ENCODE results near the gene CCR5.
"Not testable (repeated sequence)": the region's sequence is repeated elsewhere in the genome, so short reads cannot be mapped to it uniquely, and the experiment has no call there.

CCR5 gene

DNA sequence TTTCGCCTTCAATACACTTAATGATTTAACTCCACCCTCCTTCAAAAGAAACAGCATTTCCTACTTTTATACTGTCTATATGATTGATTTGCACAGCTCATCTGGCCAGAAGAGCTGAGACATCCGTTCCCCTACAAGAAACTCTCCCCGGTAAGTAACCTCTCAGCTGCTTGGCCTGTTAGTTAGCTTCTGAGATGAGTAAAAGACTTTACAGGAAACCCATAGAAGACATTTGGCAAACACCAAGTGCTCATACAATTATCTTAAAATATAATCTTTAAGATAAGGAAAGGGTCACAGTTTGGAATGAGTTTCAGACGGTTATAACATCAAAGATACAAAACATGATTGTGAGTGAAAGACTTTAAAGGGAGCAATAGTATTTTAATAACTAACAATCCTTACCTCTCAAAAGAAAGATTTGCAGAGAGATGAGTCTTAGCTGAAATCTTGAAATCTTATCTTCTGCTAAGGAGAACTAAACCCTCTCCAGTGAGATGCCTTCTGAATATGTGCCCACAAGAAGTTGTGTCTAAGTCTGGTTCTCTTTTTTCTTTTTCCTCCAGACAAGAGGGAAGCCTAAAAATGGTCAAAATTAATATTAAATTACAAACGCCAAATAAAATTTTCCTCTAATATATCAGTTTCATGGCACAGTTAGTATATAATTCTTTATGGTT, at the start of gene CCR5:
Gene CCR5 (plus strand): TSS at position 108 of the 680 bp plus-strand sequence. CDS start 1,957 bp downstream, outside the sequence.
- Histone ChIP-seq H3K27ac (no peak within 1 kb of the TSS), H3K4me3 (no peak within 1 kb of the TSS)
- DNase-seq (ENCODE audit: low spot score), result no peak
- TF ChIP-seq CTCF (IDR thresholded peaks at IDR 0.05), result no peak

GRCh38 chr3:46321461-46322104, 49.2 kb upstream of the CCR5 start:
- Histone ChIP-seq H3K27ac (no peak overlapping the region), H3K4me3 (no peak overlapping the region)
- DNase-seq (ENCODE audit: low spot score), result no peak
- no peak for TF ChIP-seq CTCF (IDR thresholded peaks at IDR 0.05)

- Histone ChIP-seq H3K4me3 (no peak overlapping the region), H3K27ac (no peak overlapping the region)
- no peak for DNase-seq (ENCODE audit: low spot score)
- TF ChIP-seq CTCF (IDR thresholded peaks at IDR 0.05), result no peak
Measured at GRCh38 chr3:46324036-46324435, 46.7 kb upstream of the CCR5 start.

DNA sequence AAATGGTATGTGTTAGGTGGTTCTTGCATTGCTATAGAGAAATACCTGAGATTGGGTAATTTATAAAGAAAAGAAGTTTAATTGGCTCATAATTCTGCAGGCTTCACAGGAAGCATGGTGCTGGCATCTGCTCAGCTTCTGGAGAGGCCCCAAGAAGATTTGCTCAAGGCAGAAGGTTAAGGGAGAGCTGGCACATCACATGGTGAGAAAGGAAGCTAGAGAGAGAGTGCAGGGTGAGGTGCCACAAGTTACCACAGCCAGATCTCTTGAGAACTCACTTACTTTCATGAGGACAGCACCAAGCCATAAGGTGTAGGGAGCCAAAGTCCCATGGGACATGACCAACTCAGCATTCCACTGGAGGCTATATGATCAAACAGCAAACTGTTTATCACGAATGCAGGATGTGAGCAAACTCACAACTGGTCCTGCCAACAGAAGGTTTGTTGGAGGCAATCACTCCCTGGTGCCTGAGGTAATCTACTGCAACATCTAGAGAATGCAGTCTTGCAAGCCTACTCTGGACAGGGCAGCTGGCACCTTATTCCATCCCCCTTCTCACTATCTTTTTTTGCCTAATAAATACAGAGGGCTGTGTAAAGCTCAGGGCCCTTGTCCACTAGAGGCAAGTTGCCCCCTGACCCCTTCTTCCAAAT, 45.0 kb upstream of the CCR5 start:
- H3K4me3 ChIP-seq, result no peak overlapping the region
- no peak for TF ChIP-seq CTCF (IDR thresholded peaks at IDR 0.05)
- no peak for DNase-seq (ENCODE audit: low spot score)
- no peak overlapping the region for H3K27ac ChIP-seq

GRCh38 chr3:46330676-46331075, 40.1 kb upstream of the CCR5 start:
- DNase-seq (ENCODE audit: low spot score); H3K4me3 ChIP-seq; H3K27ac ChIP-seq: not testable (repeated sequence)

DNA sequence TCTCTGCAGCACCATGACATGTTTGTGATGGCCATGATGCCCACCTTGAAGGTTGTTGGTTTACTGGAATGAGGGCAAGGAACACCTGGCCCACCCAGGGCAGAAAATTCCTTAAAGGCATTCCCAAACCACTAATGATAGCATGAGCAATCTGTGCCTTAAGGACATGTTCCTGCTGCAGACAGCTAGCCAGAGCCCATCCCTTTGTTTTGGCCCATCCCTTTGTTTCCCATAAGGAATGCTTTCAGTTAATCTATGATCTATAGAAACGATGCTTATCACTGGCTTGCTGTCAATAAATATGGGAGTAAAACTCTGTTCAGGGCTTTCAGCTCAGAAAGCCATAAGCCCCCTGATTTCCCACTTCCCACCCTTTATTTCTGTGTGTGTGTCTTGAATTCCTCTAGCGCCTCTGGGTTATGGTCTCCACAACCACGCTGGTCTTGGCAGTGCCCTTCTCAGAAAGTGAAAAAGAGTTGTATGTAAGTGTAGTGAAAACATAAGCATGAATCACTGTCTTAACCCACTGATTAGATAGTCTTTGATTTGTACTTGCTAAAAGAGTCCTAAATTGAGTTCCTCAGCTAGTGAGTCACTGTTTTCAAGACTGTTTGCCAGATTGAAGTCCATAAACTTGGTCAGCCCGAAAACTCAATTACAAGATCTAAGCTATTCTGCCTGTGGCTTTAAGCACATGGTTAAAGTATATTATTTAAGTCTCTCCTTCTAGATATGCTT, 35.8 kb upstream of the CCR5 start:
- no peak overlapping the region for H3K27ac ChIP-seq
- DNase-seq (ENCODE audit: low spot score), result no peak
- H3K4me3 ChIP-seq, result no peak overlapping the region
- no peak for TF ChIP-seq CTCF (IDR thresholded peaks at IDR 0.05)

DNA sequence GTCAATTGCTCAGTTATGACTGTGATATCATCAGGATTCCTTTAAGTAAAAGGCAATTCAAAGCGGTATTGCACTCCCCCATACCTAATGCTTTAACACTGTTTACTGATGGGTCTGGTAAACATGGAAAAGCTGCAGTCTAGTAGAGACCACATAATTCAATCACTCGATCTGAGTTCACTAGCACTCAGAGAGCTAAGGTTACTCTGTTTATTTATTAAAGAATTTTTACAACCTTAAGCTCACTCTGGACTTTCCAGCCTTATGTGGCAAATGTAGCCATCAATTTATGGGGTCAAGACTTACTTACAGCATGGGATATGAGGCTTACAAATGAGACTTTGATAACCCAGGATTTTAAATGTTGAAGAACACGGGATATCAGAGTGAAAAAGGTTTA, 35.2 kb upstream of the CCR5 start:
- no peak for DNase-seq (ENCODE audit: low spot score)
- no peak overlapping the region for H3K4me3 ChIP-seq
- no peak overlapping the region for H3K27ac ChIP-seq
- no peak for TF ChIP-seq CTCF (IDR thresholded peaks at IDR 0.05)

Measured in coronary artery (tissue), 2 donors.